H1 (cell line): ENCODE data around the gene MEIOB. TPM values are rescaled to one million over a fixed set of nuclear protein-coding genes. Genes with fewer than 3 reads are reported as not detected.
A peak's percentile ranks its signal among the peaks of the same experiment; 100 is the strongest.

Experiments used
- CTCF ChIA-PET: fragments of 300-600 bp; sonication (Branson Sonifier 250); formaldehyde crosslinking; loops from one replicate; lab custom pipeline; 2021; ENCODE audit not compliant: partially characterized antibody; lab: Charles Lee
- POLR2A ChIA-PET: fragments of 300-600 bp; sonication (Branson Sonifier 250); formaldehyde crosslinking; loops from one replicate; lab custom pipeline; 2021; ENCODE audit warnings: inconsistent platforms; ENCODE audit not compliant: partially characterized antibody; lab: Charles Lee
- DNase-seq, 2 experiments: peaks; one replicate each; pipeline versions ENCODE4 v3.0.0 to v3.0.0-alpha.2; 2010 to 2022; ENCODE audit warnings: low spot score in 2 of 2, low read depth in 1 of 2, mixed read lengths in 1 of 2
- FAIRE-seq: peaks from 2 replicates; lab custom pipeline; 2011; peaks lifted over from hg19 to GRCh38; lab: Jason Lieb, UNC
- H2AFZ ChIP-seq: 2 replicates; pipeline ENCODE4 v1.8.1; 2012; ENCODE audit warnings: low read length, inconsistent platforms
- H2AK5ac ChIP-seq: 2 replicates; pipeline ENCODE4 v1.6.1; 2013; ENCODE audit warnings: low read depth, low read length
- H2BK120ac ChIP-seq: replicated peaks from 2 replicates; pipeline ENCODE3; 2013; ENCODE audit warnings: low read depth, low read length, inconsistent platforms
- H2BK12ac ChIP-seq: 2 replicates; pipeline ENCODE4 v1.6.1; 2013; ENCODE audit warnings: low read depth, low read length
- H2BK15ac ChIP-seq: 2 replicates; pipeline ENCODE4 v1.6.1; 2013; ENCODE audit warnings: low read length
- H2BK20ac ChIP-seq: 2 replicates; pipeline ENCODE4 v1.6.1; 2013; ENCODE audit warnings: low read length
- H2BK5ac ChIP-seq: 2 replicates; pipeline ENCODE4 v1.6.1; 2013; ENCODE audit warnings: low read depth, low read length
- H3K14ac ChIP-seq: 2 replicates; pipeline ENCODE4 v1.6.1; 2013; ENCODE audit warnings: inconsistent platforms; ENCODE audit not compliant: insufficient read length
- H3K18ac ChIP-seq: 2 replicates; pipeline ENCODE4 v1.6.1; 2013; ENCODE audit warnings: low read length; ENCODE audit errors: extremely low read depth
- H3K23ac ChIP-seq: 2 replicates; pipeline ENCODE4 v1.6.1; 2013; ENCODE audit warnings: inconsistent platforms; ENCODE audit not compliant: insufficient read length
- H3K23me2 ChIP-seq: 2 replicates; pipeline ENCODE4 v1.6.1; 2013; ENCODE audit warnings: low read depth, low read length
- H3K27ac ChIP-seq: 2 replicates; pipeline ENCODE4 v1.6.1; 2011; ENCODE audit warnings: low read depth, low read length, inconsistent platforms
- H3K27me3 ChIP-seq, 4 experiments: replicated peaks in 1 of 4; 1 replicate in 1 of 4; 2 replicates in 3 of 4; pipeline versions ENCODE4 v1.6.1 to v1.8.1; 2011 to 2013; ENCODE audit warnings: low read length in 3 of 4, mild to moderate bottlenecking in 3 of 4, inconsistent platforms in 2 of 4, mixed read lengths in 2 of 4, moderate library complexity in 1 of 4; ENCODE audit not compliant: control insufficient read depth in 3 of 4, insufficient read depth in 3 of 4; ENCODE audit errors: extremely low read depth in 1 of 4
- H3K36me3 ChIP-seq, 4 experiments: 2 replicates each; pipeline versions ENCODE4 v1.6.1 to v1.8.1; 2011 to 2013; ENCODE audit warnings: mild to moderate bottlenecking in 4 of 4, low read length in 3 of 4, moderate library complexity in 2 of 4, control low read depth in 1 of 4, inconsistent platforms in 1 of 4; ENCODE audit not compliant: insufficient read depth in 4 of 4, control insufficient read depth in 2 of 4
- H3K4ac ChIP-seq: replicated peaks from 2 replicates; pipeline ENCODE3; 2013; ENCODE audit warnings: low read length, low read depth, mixed read lengths, inconsistent platforms; ENCODE audit not compliant: insufficient read length
- H3K4me1 ChIP-seq, 4 experiments: replicated peaks in 1 of 4; 1 replicate in 1 of 4; 2 replicates in 3 of 4; pipeline versions ENCODE4 v1.6.1 to v1.8.1; 2011 to 2013; ENCODE audit warnings: low read length in 3 of 4, inconsistent platforms in 2 of 4, mixed read lengths in 1 of 4; ENCODE audit not compliant: insufficient read depth in 4 of 4, control insufficient read depth in 3 of 4
- H3K4me2 ChIP-seq, 2 experiments: 2 replicates each; pipeline versions ENCODE4 v1.6.1 to v1.8.1; 2011 to 2013; ENCODE audit warnings: low read depth in 2 of 2, low read length in 2 of 2, control low read depth in 1 of 2, inconsistent platforms in 1 of 2, mild to moderate bottlenecking in 1 of 2; ENCODE audit not compliant: insufficient read depth in 1 of 2
- H3K4me3 ChIP-seq, 4 experiments: fragments of 200-600, 300-600 bp in 1 of 4; sonication (generic), shearing (Covaris generic), sonication (Bioruptor Twin) in 1 of 4; 2 replicates each; pipeline versions ENCODE4 v1.5.1 to v1.8.1; 2011 to 2016; ENCODE audit warnings: low read length in 4 of 4, low read depth in 3 of 4, control low read depth in 2 of 4, inconsistent platforms in 2 of 4, mild to moderate bottlenecking in 2 of 4, mixed read lengths in 1 of 4, moderate library complexity in 1 of 4; ENCODE audit not compliant: insufficient read depth in 2 of 4; ENCODE audit errors: extremely low read depth in 1 of 4
- H3K56ac ChIP-seq: replicated peaks from 2 replicates; pipeline ENCODE3; 2013; ENCODE audit warnings: low read depth, mild to moderate bottlenecking, mixed read lengths, low read length, inconsistent platforms; ENCODE audit not compliant: insufficient read length
- H3K79me1 ChIP-seq: 2 replicates; pipeline ENCODE4 v1.6.1; 2013; ENCODE audit warnings: low read depth, low read length, control low read depth
- H3K79me2 ChIP-seq, 2 experiments: 2 replicates each; pipeline versions ENCODE4 v1.6.1 to v1.8.1; 2012 to 2013; ENCODE audit warnings: low read length in 2 of 2, mild to moderate bottlenecking in 2 of 2, inconsistent platforms in 1 of 2; ENCODE audit not compliant: insufficient read depth in 2 of 2, control insufficient read depth in 1 of 2
- H3K9ac ChIP-seq, 4 experiments: replicated peaks in 1 of 4; 1 replicate in 1 of 4; 2 replicates in 3 of 4; pipeline versions ENCODE4 v1.6.1 to v1.8.1; 2011 to 2013; ENCODE audit warnings: low read depth in 3 of 4, low read length in 3 of 4, control low read depth in 2 of 4, mild to moderate bottlenecking in 2 of 4, moderate library complexity in 2 of 4, inconsistent platforms in 1 of 4; ENCODE audit errors: extremely low read depth in 1 of 4
- H3K9me3 ChIP-seq, 2 experiments: 2 replicates each; pipeline versions ENCODE4 v1.6.1 to v1.8.1; 2012 to 2013; ENCODE audit warnings: mild to moderate bottlenecking in 2 of 2, moderate library complexity in 2 of 2, control low read depth in 1 of 2, inconsistent platforms in 1 of 2, low read depth in 1 of 2, low read length in 1 of 2, mixed read lengths in 1 of 2; ENCODE audit not compliant: insufficient read depth in 2 of 2
- H4K20me1 ChIP-seq, 2 experiments: replicated peaks in 1 of 2; 2 replicates each; pipeline versions ENCODE3 to v1.8.1; 2011 to 2013; ENCODE audit warnings: inconsistent platforms in 2 of 2, low read length in 2 of 2, mild to moderate bottlenecking in 1 of 2; ENCODE audit not compliant: insufficient read depth in 2 of 2, control insufficient read depth in 1 of 2
- H4K5ac ChIP-seq: 2 replicates; pipeline ENCODE4 v1.6.1; 2013; ENCODE audit warnings: low read length, low read depth, mixed read lengths, inconsistent platforms; ENCODE audit not compliant: insufficient read length
- H4K8ac ChIP-seq: 2 replicates; pipeline ENCODE4 v1.8.0; 2013; ENCODE audit warnings: mild to moderate bottlenecking, moderate library complexity, low read length, inconsistent platforms; ENCODE audit not compliant: insufficient read depth; ENCODE audit errors: extremely low read depth
- H4K91ac ChIP-seq: replicated peaks from 2 replicates; pipeline ENCODE3; 2013; ENCODE audit warnings: low read length, mixed read lengths, inconsistent platforms; ENCODE audit not compliant: insufficient read length
- CBX5 ChIP-seq: fragments of 300-800, 300-1000 bp; sonication (generic); IDR thresholded peaks from 2 replicates; pipeline ENCODE4 v1.7.1; 2016; ENCODE audit warnings: antibody characterized with exemption, low read length, low read depth
- CBX8 ChIP-seq: fragments of 300-800, 300-1000 bp; sonication (generic); IDR thresholded peaks from 2 replicates; pipeline ENCODE4 v1.7.1; 2016; ENCODE audit warnings: low read depth, low read length, borderline replicate concordance
- EGR1 ChIP-seq: IDR thresholded peaks from 2 replicates; pipeline ENCODE4 v1.6.1; 2011; ENCODE audit warnings: low read depth, low read length, borderline replicate concordance
- EP300 ChIP-seq, 2 experiments: IDR thresholded peaks; 1 replicate in 1 of 2; 2 replicates in 1 of 2; pipeline ENCODE4 v1.6.1; 2011 to 2012; ENCODE audit warnings: low read depth in 2 of 2, low read length in 2 of 2, mild to moderate bottlenecking in 2 of 2, borderline replicate concordance in 1 of 2, inconsistent platforms in 1 of 2, moderate library complexity in 1 of 2
- RXRA ChIP-seq: IDR thresholded peaks from 2 replicates; pipeline ENCODE4 v1.6.1; 2011; ENCODE audit warnings: low read depth, mild to moderate bottlenecking, low read length, moderate library complexity; ENCODE audit not compliant: insufficient read depth
- WGBS, 2 experiments: shearing (Covaris generic) in 1 of 2; methylation state at CpG; one replicate each; pipeline versions ENCODE4 v1.1.6 to v1.1.7; 2013 to 2015; ENCODE audit warnings: low lambda C conversion rate in 2 of 2, mixed read lengths in 2 of 2, inconsistent platforms in 1 of 2, low coverage in 1 of 2, missing lambda C conversion rate in 1 of 2; ENCODE audit not compliant: insufficient replicate concordance in 2 of 2, insufficient coverage in 1 of 2, insufficient read length in 1 of 2; ENCODE audit errors: extremely low coverage in 1 of 2, missing lambda C conversion rate in 1 of 2; 5-methylcytosine and 5-hydroxymethylcytosine counted together
- polyA plus RNA-seq, 7 experiments: library from polyadenylated mRNA; depleted of rRNA in 3 of 7; stranded (reverse) in 5 of 7; unstranded in 2 of 7; fragments of >200 nt in 5 of 7; fragments of 200-250 nt in 2 of 7; gene quantifications; 1 replicate in 5 of 7; 2 replicates in 1 of 7; 4 replicates in 1 of 7; pipeline versions ENCODE4 v1.2.1 to v1.2.3, GENCODE V29; 2011 to 2013; ENCODE audit warnings: missing spikeins in 2 of 7, mixed read lengths in 2 of 7
- total RNA-seq: library from RNA; stranded (reverse); fragmentation: NEBNext Ultra II Directional; extraction: Animal tissue kit (Norgen Biotek cat#: 25700); gene quantifications from 2 replicates; pipeline ENCODE4 v1.2.1, GENCODE V29; 2021
- TF ChIP-seq, protein P1 (sequence below), 3 experiments: IDR thresholded peaks; 1 replicate in 2 of 3; 2 replicates in 1 of 3; pipeline versions ENCODE4 v1.5.1 to v1.6.1; 2011; ENCODE audit warnings: low read length in 3 of 3, mild to moderate bottlenecking in 3 of 3, inconsistent platforms in 2 of 3, low read depth in 1 of 3, moderate library complexity in 1 of 3; ENCODE audit not compliant: insufficient read depth in 1 of 3; ENCODE audit errors: control extremely low read depth in 1 of 3

The MEIOB gene
- total and polyA plus RNA-seq, 2 of the 8 experiments (the other 6 are each of a cell fraction or from before 2014, with no cell fraction given): 0.63 to 1.1 TPM

- H4K20me1 ChIP-seq: no peaks in the 10 kb centered on the region
- no peaks in the 10 kb centered on the region for H3K23me2 ChIP-seq
- ChIA-PET POLR2A (interaction anchor here (0.7 to 2.0 kb wide), 2 partner anchors 39 to 80 kb away, joined by 3 to 8 read pairs; partner anchors contain the start of gene RPS2), CTCF (interaction anchor here (0.7 to 2.3 kb wide), 20 partner anchors 8 to 1136 kb away, joined by 3 to 10 read pairs (median 4); no protein-coding TSS in a partner anchor)
- H3K4ac ChIP-seq: no peak overlapping the region
- no peak overlapping the region for H3K23ac ChIP-seq
- peak; percentile 24 for FAIRE-seq
- H4K91ac ChIP-seq: no peak overlapping the region
- H2BK120ac ChIP-seq: no peak overlapping the region
- H3K9me3 ChIP-seq: no peaks in the 10 kb centered on the region
- H2AFZ ChIP-seq: no peak overlapping the region
- H4K5ac ChIP-seq: no peak overlapping the region
- no peaks in the 10 kb centered on the region for H3K27me3 ChIP-seq
- no peaks in the 10 kb centered on the region for H3K79me1 ChIP-seq
- no peak overlapping the region for H2AK5ac ChIP-seq
- no peak overlapping the region for H2BK5ac ChIP-seq
- DNase-seq: no peak
- no peak overlapping the region for H2BK20ac ChIP-seq
- H3K9ac ChIP-seq: no peak overlapping the region
- no peaks in the 10 kb centered on the region for H3K36me3 ChIP-seq
- no peaks in the 10 kb centered on the region for H3K79me2 ChIP-seq
- H2BK12ac ChIP-seq: no peak overlapping the region
- no peak overlapping the region for H3K4me2 ChIP-seq
- H3K56ac ChIP-seq: no peak overlapping the region
- no peak overlapping the region for H4K8ac ChIP-seq
- H3K18ac ChIP-seq: no peak overlapping the region
- no peak overlapping the region for H3K4me3 ChIP-seq
- no peaks in the 10 kb centered on the region for H3K4me1 ChIP-seq
- TF ChIP-seq EGR1 (no peak), EP300 (IDR thresholded peaks at IDR 0.05; ENCODE audit: borderline replicate concordance in 1 of 2, low read depth in 2 of 2, low read length in 2 of 2) (no peak), RXRA (no peak), CBX8 (no peak), CBX5 (no peak)
- TF ChIP-seq, protein P1, sequence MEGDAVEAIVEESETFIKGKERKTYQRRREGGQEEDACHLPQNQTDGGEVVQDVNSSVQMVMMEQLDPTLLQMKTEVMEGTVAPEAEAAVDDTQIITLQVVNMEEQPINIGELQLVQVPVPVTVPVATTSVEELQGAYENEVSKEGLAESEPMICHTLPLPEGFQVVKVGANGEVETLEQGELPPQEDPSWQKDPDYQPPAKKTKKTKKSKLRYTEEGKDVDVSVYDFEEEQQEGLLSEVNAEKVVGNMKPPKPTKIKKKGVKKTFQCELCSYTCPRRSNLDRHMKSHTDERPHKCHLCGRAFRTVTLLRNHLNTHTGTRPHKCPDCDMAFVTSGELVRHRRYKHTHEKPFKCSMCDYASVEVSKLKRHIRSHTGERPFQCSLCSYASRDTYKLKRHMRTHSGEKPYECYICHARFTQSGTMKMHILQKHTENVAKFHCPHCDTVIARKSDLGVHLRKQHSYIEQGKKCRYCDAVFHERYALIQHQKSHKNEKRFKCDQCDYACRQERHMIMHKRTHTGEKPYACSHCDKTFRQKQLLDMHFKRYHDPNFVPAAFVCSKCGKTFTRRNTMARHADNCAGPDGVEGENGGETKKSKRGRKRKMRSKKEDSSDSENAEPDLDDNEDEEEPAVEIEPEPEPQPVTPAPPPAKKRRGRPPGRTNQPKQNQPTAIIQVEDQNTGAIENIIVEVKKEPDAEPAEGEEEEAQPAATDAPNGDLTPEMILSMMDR (IDR thresholded peaks at IDR 0.05; ENCODE audit: control extremely low read depth in 1 of 3, insufficient read depth in 1 of 3, low read depth in 1 of 3, low read length in 3 of 3): no peak
- H3K27ac ChIP-seq: no peak overlapping the region
- H2BK15ac ChIP-seq: no peak overlapping the region
- 88% methylated on average over 5 of the region's 5 CpGs; no CpG with 5 or more reads in 1 of the 2 experiments for WGBS, 2 experiments
- no peak overlapping the region for H3K14ac ChIP-seq
Measured at GRCh38 chr16:1884889-1885288, 12.9 kb upstream of the MEIOB start.
